Mucosa of rectum (tissue), 2 donors: ENCODE data around the gene ANKRD45.
"Not testable (repeated sequence)": the region's sequence is repeated elsewhere in the genome, so short reads cannot be mapped to it uniquely, and the experiment has no call there.

Experiments used
- H3K27ac ChIP-seq, 2 donors: one replicate each; pipeline ENCODE4 v1.7.0; 2013; ENCODE audit warnings: inconsistent platforms in 2 of 2, low read depth in 2 of 2, low read length in 2 of 2
- H3K27me3 ChIP-seq, 2 donors: one replicate each; pipeline ENCODE4 v1.7.0; 2013; ENCODE audit warnings: low read length in 2 of 2; ENCODE audit not compliant: control insufficient read depth in 2 of 2, insufficient read depth in 2 of 2
- H3K36me3 ChIP-seq, 2 donors: one replicate each; pipeline ENCODE4 v1.7.0; 2013; ENCODE audit warnings: low read length in 2 of 2; ENCODE audit not compliant: control insufficient read depth in 2 of 2, insufficient read depth in 2 of 2
- H3K4me1 ChIP-seq, 2 donors: one replicate each; pipeline ENCODE4 v1.7.0; 2013; ENCODE audit warnings: low read length in 2 of 2, mild to moderate bottlenecking in 1 of 2; ENCODE audit not compliant: control insufficient read depth in 2 of 2, insufficient read depth in 2 of 2
- H3K4me3 ChIP-seq, 2 donors: one replicate each; pipeline ENCODE4 v1.7.0; 2013; ENCODE audit warnings: low read length in 2 of 2
- H3K9ac ChIP-seq, 2 donors: one replicate each; pipeline ENCODE4 v1.7.0; 2013; ENCODE audit warnings: low read length in 2 of 2, low read depth in 1 of 2, mild to moderate bottlenecking in 1 of 2
- H3K9me3 ChIP-seq, 2 donors: one replicate each; pipeline ENCODE4 v1.7.0; 2013; ENCODE audit warnings: low read length in 2 of 2; ENCODE audit not compliant: control insufficient read depth in 2 of 2
- donor health status: healthy.
- donor health status: Normal muscosa, but diverticular disease.

The ANKRD45 gene

DNA sequence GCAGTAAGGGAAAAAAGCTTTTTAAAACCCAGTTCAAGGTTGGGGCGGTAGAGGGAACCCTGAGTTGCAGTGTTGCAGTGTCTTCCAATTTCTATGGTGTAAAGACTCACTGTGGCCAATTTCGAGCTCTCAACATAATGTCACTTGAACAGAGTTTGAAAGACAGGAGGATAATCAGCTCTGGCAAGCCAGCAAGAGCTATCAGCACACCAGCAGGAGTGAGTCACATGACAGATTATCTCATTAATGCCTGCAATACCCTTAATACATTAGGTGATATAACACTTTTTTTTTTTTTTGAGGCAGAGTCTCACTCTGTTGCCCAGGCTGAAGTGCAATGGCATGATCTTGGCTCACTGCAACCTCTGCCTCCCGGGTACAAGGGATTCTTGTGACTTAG is 89.6 kb downstream of the ANKRD45 start:
- Histone ChIP-seq H3K9ac (no peak overlapping the region), H3K4me3 (no peak overlapping the region), H3K4me1 (no peaks in the 10 kb centered on the region), H3K9me3 (no peaks in the 10 kb centered on the region), H3K27me3 (no peaks in the 10 kb centered on the region), H3K27ac (no peak overlapping the region), H3K36me3 (no peaks in the 10 kb centered on the region)

DNA sequence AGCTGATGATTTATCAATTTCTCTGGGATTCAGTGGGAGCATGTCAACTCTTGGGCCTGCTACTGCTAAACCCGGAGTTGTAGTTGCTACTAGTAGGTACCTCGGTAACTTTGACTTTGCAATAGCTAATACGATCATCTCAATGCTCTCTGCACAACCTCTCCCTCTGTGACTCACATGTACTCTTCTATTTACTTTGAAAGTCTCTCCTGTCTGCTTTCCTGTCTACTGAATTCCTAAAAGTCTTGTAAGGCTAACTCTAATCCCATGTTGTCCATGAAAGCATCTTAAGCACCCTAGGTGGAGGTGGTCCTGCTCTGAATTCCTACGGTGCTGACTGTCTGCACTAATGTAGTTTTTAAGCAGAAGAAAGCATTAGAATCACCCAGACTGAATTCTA is 96.1 kb downstream of the ANKRD45 start:
- no peak overlapping the region for H3K27ac ChIP-seq
- H3K9ac ChIP-seq: no peak overlapping the region
- no peaks in the 10 kb centered on the region for H3K27me3 ChIP-seq
- no peaks in the 10 kb centered on the region for H3K4me1 ChIP-seq
- no peaks in the 10 kb centered on the region for H3K9me3 ChIP-seq
- H3K4me3 ChIP-seq: no peak overlapping the region
- H3K36me3 ChIP-seq: no peaks in the 10 kb centered on the region

DNA sequence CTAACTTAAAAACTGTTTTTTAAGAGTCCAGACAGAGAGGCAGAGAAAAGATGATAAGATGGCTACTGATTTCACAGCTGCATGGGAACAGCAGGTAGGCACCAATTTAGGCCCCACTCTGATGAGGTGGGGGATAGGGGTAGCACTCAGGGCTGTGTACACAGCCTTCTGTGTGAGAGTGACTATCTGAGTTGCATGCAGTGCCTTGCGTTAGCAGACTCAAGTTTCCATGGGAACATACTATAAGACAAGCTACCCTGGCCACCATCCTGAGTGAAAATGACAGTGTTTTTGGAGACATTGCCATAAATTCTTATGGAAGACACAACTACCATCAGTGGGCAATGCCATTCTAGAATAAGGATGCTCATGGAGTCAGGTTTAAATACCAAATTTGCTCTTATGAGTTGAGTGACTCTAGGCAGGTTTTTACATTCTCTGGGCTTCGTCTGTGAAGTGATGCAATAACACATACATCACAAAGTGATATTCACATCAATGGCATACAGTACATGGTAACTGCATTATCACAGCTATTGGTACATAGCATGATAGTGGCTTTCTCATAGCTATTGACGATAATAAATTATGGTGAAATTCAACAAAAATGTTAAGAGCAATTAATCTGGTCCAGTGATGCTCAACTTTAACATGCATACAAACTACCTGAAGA is 97.3 kb downstream of the ANKRD45 start:
- Histone ChIP-seq H3K27ac (no peak overlapping the region), H3K4me3 (no peak overlapping the region), H3K9me3 (no peaks in the 10 kb centered on the region), H3K4me1 (no peaks in the 10 kb centered on the region), H3K36me3 (no peaks in the 10 kb centered on the region), H3K9ac (no peak overlapping the region), H3K27me3 (no peaks in the 10 kb centered on the region)

DNA sequence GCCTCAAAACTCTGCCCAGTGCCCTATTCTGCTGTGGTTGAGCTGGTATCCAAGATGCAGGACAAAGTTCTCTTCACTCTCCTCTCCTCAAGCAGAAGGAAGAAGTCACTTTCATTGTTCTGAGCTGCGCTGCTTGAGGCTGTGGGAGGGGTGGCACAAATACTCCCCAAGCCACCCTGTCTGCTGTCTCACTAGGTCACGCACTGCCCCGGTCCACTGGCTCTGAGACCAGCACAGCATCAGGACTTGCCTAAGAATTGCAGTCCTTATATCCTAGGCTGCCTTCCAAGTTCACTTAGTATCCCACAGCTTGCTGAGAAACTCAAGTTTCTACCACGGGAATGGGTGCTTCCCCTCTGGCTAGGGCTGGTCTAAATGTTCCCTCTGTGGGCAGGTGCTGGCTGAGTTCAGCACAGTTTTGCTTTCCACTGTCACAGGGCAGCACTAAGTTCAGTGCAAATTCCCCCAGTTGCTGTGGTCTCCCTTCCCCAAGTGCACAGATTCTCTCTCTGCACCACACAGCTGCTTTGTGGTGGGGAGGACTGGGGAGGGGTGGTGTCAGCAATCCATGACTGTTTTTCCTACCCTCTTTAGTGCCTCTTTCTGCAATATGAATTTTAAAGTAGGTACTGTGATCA is 99.2 kb downstream of the ANKRD45 start:
- Histone ChIP-seq H3K9me3 (no peaks in the 10 kb centered on the region), H3K4me1 (no peaks in the 10 kb centered on the region), H3K36me3 (no peaks in the 10 kb centered on the region), H3K9ac (no peak overlapping the region), H3K4me3 (no peak overlapping the region), H3K27me3 (no peaks in the 10 kb centered on the region), H3K27ac (no peak overlapping the region)

DNA sequence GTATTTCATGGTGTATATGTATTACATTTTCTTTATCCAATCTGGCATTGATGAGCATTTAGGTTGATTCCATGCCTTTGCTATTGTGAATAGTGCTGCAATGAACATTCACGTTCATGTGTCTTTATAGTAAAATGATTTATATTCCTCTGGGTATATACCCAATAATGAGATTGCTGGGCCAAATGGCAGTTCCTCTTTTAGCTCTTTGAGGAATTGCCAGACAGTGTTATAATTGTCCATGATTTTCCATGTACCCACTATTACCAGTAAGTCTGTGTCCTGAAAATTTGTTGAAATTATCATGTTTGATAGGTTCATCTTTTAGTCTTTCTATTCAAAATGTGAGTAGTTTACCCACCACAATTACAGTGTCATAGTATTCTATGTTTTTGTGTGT is 101.2 kb downstream of the ANKRD45 start:
- no peaks in the 10 kb centered on the region for H3K36me3 ChIP-seq

DNA sequence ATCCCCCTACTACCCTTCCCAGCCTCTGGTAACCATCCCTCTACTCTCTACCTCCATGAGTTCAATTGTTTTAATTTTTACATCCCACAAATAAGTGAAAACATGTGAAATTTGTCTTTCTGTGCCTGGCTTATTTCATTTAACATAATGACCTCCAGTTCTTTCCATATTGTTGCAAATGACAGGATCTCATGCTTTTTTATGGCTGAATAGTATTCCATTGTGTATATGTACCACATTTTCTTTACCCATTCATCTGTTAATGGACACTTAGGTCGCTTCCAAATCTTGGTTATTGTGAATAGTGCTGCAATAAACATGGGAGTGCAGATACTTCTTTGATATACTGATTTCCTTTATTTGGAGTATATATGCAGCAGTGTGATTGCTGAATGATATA is 105.8 kb downstream of the ANKRD45 start:
- H3K36me3 ChIP-seq, H3K27ac ChIP-seq, H3K9me3 ChIP-seq, H3K9ac ChIP-seq, H3K4me1 ChIP-seq, H3K4me3 ChIP-seq, H3K27me3 ChIP-seq: not testable (repeated sequence)

More for the DNA sequence above, 101.2 kb downstream of the ANKRD45 start:
- no peak overlapping the region for H3K9ac ChIP-seq
- no peak overlapping the region for H3K27ac ChIP-seq
- no peaks in the 10 kb centered on the region for H3K9me3 ChIP-seq
- no peak overlapping the region for H3K4me3 ChIP-seq
- H3K4me1 ChIP-seq: no peaks in the 10 kb centered on the region
- H3K27me3 ChIP-seq: no peaks in the 10 kb centered on the region

DNA sequence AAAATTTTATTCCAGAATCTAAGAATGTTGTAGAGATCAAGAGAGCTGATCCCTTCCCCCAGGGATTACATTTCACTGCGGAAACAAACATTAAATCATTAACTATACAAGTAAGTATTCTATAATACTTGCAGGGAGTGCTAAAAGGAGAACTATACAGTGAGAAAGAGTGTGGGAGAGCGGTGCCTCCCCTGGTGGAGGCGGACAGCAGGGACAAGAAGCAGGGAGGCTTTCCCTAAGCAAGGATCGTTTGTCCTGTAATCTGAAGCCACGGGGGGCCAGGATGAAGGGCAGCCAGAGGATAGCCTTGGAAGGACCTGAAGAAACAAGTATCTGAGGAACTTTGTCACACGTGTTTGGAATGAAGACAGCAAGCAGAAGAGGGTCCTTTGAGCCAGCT is 106.8 kb downstream of the ANKRD45 start:
- no peak overlapping the region for H3K27ac ChIP-seq
- H3K9ac ChIP-seq: no peak overlapping the region
- H3K9me3 ChIP-seq: no peaks in the 10 kb centered on the region
- H3K4me1 ChIP-seq: no peaks in the 10 kb centered on the region
- H3K36me3 ChIP-seq: no peaks in the 10 kb centered on the region
- no peaks in the 10 kb centered on the region for H3K27me3 ChIP-seq
- no peak overlapping the region for H3K4me3 ChIP-seq

DNA sequence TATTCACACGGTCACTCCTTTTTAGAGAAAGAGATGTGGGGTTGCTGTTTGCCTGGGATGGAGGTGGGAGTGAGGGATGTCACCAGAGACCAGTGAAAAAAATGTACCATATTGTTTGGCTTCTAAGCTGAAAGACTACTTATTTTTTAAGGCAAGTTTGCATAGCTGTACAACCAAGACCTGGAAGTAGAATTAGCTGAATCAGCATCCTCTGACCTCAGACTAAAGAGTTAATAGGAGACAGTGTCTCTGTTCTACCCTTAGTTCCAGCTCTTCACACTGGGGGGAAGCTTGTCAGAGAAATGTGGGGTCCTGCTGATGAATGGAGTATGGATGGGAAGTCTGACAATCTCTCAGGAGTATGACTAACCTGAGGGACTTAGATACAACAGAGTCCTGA is 108.4 kb downstream of the ANKRD45 start:
- H3K4me3 ChIP-seq: no peak overlapping the region
- no peak overlapping the region for H3K9ac ChIP-seq
- no peaks in the 10 kb centered on the region for H3K27me3 ChIP-seq
- no peaks in the 10 kb centered on the region for H3K9me3 ChIP-seq
- H3K4me1 ChIP-seq: no peaks in the 10 kb centered on the region
- no peaks in the 10 kb centered on the region for H3K36me3 ChIP-seq
- H3K27ac ChIP-seq: no peak overlapping the region

DNA sequence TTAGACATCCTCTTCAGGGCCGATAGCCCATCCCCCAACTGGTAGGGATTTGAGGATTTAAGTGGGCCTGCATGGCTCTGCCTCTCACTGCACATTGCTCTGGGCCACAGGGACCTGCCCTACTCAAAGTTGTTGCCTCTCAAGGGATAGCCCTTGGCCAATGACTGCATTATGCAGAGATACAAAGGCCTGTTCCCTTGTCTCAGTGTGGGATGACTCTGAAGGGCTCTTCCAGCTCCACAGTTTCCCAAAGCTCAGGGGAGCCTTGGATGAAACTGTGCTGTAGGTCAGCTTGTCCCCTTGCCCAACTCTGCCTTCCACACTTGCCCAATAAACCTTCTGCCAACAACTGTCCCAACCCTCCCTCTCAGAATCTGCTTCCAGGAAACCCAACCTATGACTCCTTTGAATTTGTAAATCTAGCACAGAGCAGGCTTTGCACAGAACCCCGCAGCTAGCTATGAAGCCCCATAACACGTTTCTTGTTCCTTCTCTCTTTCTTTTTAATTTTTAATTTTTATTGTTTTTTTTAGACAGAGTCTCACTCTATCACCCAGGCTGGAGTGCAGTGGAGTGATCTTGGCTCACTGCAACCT is 109.3 kb downstream of the ANKRD45 start:
- no peak overlapping the region for H3K4me3 ChIP-seq
- no peak overlapping the region for H3K9ac ChIP-seq

More for the DNA sequence above, 109.3 kb downstream of the ANKRD45 start:
- no peak overlapping the region for H3K27ac ChIP-seq
- no peaks in the 10 kb centered on the region for H3K36me3 ChIP-seq
- no peaks in the 10 kb centered on the region for H3K27me3 ChIP-seq
- no peaks in the 10 kb centered on the region for H3K9me3 ChIP-seq
- H3K4me1 ChIP-seq: no peaks in the 10 kb centered on the region
